Adrenal gland (tissue), 5 donors: ENCODE data around the gene POLR2B.

Source experiments
- POLR2A ChIP-seq, 2 donors: fragments of 450-650 bp; IDR thresholded peaks; one replicate each; pipeline ENCODE4 v1.6.1; 2017; ENCODE audit warnings: antibody characterized with exemption in 2 of 2, mild to moderate bottlenecking in 2 of 2, moderate library complexity in 1 of 2
- TF ChIP-seq, protein P1 (sequence below), 6 experiments: fragments of 450-650 bp in 4 of 6; fragments of 200-600 bp in 2 of 6; sonication (generic) in 1 of 6; IDR thresholded peaks; 1 replicate in 5 of 6; 2 replicates in 1 of 6; pipeline versions ENCODE4 v1.5.1 to v1.8.0; 2016 to 2021; ENCODE audit warnings: antibody characterized with exemption in 6 of 6, mild to moderate bottlenecking in 2 of 6, moderate library complexity in 1 of 6
- donor health status: DM: no; HTN: no; CAD: no.

DNA sequence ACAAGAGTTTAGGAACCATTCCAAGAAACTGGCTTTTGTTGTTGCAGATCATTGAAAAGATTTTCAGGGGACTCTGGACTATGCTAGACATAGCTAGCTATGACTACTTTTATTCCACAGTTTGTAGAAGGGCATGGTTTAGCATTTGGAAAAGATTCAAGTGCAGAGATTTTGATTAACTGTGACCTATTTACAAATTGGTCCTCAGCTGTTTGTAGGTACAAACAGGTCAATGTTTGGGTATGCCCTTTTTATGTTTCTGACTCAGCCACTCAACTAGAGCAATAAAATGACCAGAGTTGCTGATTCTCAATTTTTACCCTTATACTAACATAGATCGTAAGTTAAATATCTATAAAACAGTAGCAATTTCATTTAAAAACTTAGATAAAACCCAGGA lies 84.8 kb downstream of the POLR2B start:
- TF ChIP-seq, protein P1, sequence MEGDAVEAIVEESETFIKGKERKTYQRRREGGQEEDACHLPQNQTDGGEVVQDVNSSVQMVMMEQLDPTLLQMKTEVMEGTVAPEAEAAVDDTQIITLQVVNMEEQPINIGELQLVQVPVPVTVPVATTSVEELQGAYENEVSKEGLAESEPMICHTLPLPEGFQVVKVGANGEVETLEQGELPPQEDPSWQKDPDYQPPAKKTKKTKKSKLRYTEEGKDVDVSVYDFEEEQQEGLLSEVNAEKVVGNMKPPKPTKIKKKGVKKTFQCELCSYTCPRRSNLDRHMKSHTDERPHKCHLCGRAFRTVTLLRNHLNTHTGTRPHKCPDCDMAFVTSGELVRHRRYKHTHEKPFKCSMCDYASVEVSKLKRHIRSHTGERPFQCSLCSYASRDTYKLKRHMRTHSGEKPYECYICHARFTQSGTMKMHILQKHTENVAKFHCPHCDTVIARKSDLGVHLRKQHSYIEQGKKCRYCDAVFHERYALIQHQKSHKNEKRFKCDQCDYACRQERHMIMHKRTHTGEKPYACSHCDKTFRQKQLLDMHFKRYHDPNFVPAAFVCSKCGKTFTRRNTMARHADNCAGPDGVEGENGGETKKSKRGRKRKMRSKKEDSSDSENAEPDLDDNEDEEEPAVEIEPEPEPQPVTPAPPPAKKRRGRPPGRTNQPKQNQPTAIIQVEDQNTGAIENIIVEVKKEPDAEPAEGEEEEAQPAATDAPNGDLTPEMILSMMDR (IDR thresholded peaks at IDR 0.05) = no peak
- no peak for TF ChIP-seq POLR2A (IDR thresholded peaks at IDR 0.05)
